HG03342 (cell line): ENCODE measurements around the gene UST.
A peak's percentile ranks its signal among the peaks of the same experiment; 100 is the strongest.
"Not testable (repeated sequence)": the region's sequence is repeated elsewhere in the genome, so short reads cannot be mapped to it uniquely, and the experiment has no call there.

Experiments
- ATAC-seq: cut with Tn5 transposase; IDR thresholded peaks from one replicate; pipeline ENCODE4 v1.9.1; 2021; ENCODE audit warnings: mild to moderate bottlenecking, moderate library complexity; ENCODE audit not compliant: unreplicated experiment

The UST gene

DNA sequence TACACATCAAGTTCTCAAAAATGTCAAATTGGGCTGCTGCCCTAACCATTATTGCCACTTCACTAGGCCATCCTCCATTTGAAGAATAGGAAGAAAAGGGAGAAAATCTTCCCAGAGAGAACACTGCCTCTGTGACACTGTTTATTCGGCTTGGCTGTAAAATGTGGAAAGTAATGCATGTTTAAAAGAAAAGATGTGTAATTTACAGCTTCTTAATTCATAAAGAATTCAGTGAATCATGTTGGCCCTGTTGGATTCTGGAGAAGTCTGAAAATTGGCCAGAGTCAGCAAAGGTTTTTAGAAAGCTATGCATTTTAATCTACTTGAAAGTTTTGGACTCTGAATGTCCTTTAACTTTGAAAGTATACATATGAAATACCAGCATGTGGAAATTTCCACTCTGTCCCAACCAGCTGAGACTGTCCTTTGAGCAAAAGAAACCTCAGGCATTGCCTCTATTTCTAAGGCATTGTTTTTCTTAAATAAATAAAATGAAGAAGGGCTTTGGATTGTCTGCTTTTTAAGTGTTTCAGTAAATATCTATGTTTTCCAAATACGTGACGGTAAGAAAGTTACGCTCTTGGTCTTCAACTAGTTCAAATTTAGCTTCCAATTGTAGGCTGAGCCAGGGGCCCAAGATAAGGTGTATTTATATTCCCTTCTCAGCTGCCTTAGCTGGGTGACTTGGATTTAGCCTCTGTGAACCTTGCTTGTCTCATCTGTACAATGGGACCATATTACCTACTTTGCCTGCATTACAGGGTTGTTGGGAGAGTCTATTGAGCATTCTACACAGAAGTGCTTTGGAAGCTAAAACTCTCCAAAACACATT, 222.2 kb downstream of the UST start:
- no peak for ATAC-seq

GRCh38 chr6:148969603-148970061, 222.8 kb downstream of the UST start:
- no peak for ATAC-seq

DNA sequence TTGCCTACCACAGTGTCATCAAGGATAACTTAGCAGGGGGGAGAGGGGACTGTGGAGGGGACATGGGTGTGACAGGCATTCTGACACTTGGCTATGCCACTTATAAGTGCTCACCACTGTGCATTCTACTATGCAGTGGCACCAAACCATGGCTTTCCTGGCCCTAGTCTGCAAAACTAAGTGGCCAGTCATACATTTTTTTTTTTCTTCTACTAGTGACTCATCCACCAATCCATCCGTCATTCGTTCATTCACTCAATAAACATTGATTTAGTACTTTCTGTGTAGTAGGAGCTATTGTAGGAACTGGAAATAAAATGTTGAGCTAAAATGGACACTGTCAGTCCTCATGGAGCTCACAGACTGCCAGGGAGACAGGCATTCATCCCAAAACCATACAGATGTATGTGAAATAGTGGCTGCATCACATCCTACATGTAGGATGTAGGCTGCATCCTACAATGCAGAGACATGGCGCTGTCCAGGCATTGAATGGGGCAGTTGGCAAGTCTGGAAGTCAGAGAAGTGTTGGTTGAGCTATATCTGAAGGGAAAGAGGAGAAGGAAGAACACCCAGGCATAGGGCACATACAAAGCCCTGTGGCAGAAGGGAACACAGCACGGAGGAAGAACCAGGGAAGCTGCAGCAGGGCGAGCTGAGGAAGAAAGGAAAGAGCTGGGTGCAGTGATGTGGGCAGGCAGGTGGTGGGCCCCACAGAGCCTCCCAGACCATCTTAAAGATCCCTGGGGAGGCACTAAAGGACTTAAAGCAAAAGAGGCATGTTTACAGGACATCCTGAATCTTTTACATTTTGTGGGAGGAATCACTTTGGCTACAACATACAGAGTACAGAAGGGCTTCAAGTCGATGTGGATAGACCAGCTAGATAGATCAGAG, 224.4 kb downstream of the UST start:
- no peak for ATAC-seq

GRCh38 chr6:148972481-148972880, 225.7 kb downstream of the UST start:
- ATAC-seq: peak; percentile 92

DNA sequence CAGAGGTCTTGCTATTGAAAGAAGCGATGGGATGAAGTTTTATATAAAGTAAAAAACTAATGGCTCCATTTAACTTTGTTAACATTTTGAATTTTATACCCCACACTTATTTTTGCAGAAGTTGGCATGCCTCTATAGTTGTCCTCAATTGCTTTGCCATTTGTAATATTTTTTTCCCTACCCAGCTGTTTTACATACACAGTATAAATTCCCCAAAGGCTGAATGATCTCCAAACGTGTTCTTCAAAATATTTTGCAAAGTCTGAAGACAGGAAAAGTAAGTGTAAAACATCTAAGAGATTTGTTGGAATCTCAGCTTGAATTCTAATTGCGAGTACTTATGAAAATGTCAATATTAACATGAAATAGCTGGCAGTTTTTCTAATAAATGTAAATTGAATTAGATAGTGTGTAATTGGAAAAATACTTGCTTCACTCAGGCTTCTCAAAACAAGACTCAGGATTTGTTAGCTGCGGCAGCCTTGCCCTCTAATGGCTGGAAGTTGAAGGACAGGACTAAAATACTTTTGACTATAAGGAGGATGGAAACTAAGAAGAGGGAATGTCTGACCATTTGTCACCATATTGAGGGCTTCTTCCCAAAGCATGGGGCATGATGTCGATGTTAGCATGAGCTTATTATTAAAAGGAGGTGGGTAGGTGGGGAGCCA, 226.8 kb downstream of the UST start:
- ATAC-seq: no peak

- no peak for ATAC-seq
Observed at GRCh38 chr6:148974351-148974750, 227.5 kb downstream of the UST start.

GRCh38 chr6:148978298-148978697, 231.5 kb downstream of the UST start:
- not testable (repeated sequence) for ATAC-seq

GRCh38 chr6:148979014-148979901, 232.4 kb downstream of the UST start:
- no peak for ATAC-seq

DNA sequence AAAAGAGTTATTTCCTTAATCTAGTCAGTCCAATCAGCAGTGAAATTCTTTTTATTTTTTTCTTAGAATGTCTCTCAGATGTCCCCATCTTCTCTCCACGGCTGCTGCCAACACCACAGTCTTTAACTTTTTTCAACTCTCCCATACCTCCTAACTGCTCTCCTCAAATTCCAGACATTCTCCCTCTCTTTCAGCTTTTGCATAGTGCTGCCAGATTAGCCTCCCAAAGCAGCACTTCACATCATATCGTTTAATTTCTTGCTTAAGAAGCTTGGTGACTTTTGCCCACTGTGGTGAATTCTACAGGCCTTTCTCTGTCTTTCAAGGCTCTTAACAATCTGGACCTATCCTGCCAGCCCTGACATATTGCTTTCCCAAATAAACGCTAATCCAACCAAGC, 233.4 kb downstream of the UST start:
- ATAC-seq: no peak

GRCh38 chr6:148981515-148981914, 234.7 kb downstream of the UST start:
- ATAC-seq: no peak

DNA sequence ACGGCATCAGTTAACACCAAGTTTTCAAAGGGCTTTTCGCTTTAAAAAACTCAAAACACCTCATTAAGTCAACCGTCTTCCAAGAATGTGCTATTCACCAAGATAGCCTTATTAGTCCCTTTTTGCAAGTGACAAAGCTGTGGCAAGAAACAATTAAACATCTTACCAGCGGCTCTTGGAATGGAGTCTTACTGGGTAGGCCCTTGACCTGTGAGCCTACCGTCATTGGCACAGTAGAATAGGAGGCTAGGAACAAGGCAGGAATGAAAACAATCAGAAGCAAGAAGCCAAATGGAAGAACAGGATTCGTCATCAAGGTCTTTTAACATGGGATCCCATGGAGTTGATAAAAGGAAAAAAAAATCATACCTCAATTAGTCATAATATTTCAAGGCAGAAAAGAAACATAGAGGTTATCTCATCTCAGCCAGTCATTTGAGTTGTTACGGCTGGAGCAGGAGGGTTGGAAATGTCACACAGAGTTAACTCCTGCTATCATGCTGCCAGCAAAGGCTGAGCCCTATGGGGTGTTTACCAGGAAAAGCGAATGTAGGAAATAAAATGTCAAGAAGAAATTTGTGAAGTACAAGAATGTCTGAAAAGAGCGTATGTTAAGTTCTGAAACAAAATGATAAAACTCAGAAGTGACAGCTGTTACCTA, 236.4 kb downstream of the UST start:
- ATAC-seq: no peak

DNA sequence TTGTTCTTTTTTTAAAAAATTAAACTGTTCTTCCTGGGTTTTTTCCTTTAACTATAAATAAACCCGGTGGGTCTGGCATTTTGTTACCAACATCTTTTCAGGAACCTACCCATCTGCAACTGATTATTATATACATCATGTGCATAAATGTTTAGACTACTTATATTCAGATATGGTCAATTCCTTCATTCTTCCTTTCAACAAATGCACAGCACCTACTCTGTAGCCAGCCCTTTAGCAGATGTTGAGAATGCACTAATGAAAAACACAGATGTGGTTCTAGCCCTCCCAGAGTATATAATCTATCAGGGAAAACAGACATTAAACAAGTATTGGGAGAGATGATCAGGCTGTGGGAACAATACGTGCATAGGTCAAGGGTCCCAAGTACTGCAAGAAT, 237.1 kb downstream of the UST start:
- no peak for ATAC-seq

- ATAC-seq: no peak
Observed at GRCh38 chr6:148984531-148985056, 237.8 kb downstream of the UST start.

DNA sequence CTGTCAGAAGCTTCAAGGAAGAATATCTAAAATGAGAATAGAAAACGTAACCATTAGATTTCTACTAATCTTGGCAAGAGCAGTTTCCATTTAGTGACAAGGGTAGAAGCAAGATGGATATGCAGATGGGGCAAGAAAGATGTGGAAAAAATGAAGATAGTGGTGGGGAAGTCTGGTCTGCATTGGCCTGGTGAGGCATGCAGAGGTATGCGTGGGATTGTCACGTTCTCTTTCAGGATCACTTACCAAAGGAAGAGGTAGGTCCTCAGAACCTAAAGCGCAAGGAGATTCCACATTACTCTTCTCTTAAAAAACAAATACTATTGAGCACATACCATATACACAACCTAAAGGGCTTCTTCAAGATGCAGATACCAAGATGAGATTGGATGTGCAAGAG, 238.7 kb downstream of the UST start:
- no peak for ATAC-seq

- ATAC-seq: no peak
Observed at GRCh38 chr6:148986608-148987007, 239.8 kb downstream of the UST start.

GRCh38 chr6:148987982-148988381, 241.2 kb downstream of the UST start:
- ATAC-seq: no peak

DNA sequence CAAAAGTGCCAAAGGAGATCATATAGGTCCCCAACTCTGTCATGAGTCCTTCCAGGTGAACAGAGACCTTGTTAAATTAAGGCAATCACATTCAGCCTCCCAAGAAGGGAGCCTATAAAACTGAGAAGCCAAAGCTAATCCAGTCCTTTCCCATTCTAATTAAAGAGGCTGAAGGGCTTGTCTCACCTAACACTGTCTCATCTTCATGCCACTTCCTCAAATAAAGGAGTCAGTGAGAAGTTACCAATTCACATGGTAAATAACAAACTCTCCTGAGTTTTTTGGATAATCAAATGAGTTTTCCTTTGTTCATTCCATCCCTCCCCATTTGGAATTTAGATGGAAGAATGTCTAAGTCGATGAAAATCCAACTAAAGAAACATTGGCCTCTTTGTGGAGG, 242.8 kb downstream of the UST start:
- no peak for ATAC-seq

- ATAC-seq: no peak
Observed at GRCh38 chr6:148990403-148990802, 243.6 kb downstream of the UST start.

DNA sequence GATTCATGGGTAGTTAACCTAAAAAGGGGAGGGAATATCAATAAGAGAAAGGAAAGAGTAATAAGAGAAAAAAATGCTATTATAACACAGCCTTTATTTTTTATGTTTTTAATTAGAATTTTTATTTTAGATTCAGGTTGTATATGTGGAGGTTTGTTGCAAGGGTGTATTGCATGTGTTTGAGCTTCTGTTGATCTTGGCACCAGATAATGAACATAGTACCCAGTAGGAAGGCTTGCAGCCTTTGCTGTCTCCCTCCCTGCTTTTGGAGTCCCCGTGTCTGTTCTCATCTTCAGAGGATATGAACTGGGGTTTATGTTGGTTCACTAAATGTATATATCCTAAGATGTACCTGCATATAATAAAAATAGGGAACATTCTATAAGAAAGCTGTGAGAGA, 250.0 kb downstream of the UST start:
- no peak for ATAC-seq

- no peak for ATAC-seq
Observed at GRCh38 chr6:148997865-148998264, 251.0 kb downstream of the UST start.
